GM23338 (cell line): ENCODE results near the gene RNF103. TPM values are rescaled to one million over a fixed set of nuclear protein-coding genes. Genes with fewer than 3 reads are reported as not detected.
"Not testable (repeated sequence)": the region's sequence is repeated elsewhere in the genome, so short reads cannot be mapped to it uniquely, and the experiment has no call there.

Source experiments
- ATAC-seq: fragments of 200-7000 bp; cut with Tn5 transposase; 3 replicates; pipeline ENCODE4 v1.9.1; 2020
- DNase-seq: peaks from one replicate; pipeline ENCODE4 v3.0.0-alpha.2; 2015; ENCODE audit warnings: low spot score
- H2AFZ ChIP-seq: fragments of 200-600 bp; sonication (generic); 2 replicates; pipeline ENCODE4 v1.8.0; 2016; ENCODE audit warnings: antibody characterized with exemption, mild to moderate bottlenecking, moderate library complexity
- H3F3A ChIP-seq: fragments of 200-600 bp; sonication (generic); replicated peaks from 2 replicates; pipeline ENCODE4 v1.8.0; 2017; ENCODE audit warnings: antibody characterized with exemption, mixed run types, low read depth
- H3K27ac ChIP-seq: fragments of 200-600 bp; sonication (generic); 2 replicates; pipeline ENCODE4 v1.6.1; 2016; ENCODE audit warnings: low read depth
- H3K27me3 ChIP-seq: fragments of 200-600 bp; sonication (generic); 2 replicates; pipeline ENCODE4 v1.8.0; 2016; ENCODE audit warnings: mild to moderate bottlenecking, mixed run types, moderate library complexity; ENCODE audit not compliant: insufficient read depth
- H3K36me3 ChIP-seq: fragments of 200-600 bp; sonication (generic); 2 replicates; pipeline ENCODE4 v1.8.0; 2016; ENCODE audit warnings: mild to moderate bottlenecking; ENCODE audit not compliant: insufficient read depth
- H3K4me1 ChIP-seq: fragments of 200-600 bp; sonication (generic); 2 replicates; pipeline ENCODE4 v1.8.0; 2016; ENCODE audit warnings: mild to moderate bottlenecking, moderate library complexity; ENCODE audit not compliant: insufficient read depth
- H3K4me2 ChIP-seq: fragments of 200-600 bp; sonication (generic); 2 replicates; pipeline ENCODE4 v1.7.1; 2017; ENCODE audit warnings: mixed run types
- H3K4me3 ChIP-seq: fragments of 200-600 bp; sonication (generic); 2 replicates; pipeline ENCODE4 v1.6.1; 2016; ENCODE audit warnings: mixed run types
- H3K79me2 ChIP-seq: fragments of 200-600 bp; sonication (generic); replicated peaks from 2 replicates; pipeline ENCODE4 v1.8.0; 2017; ENCODE audit warnings: mild to moderate bottlenecking; ENCODE audit not compliant: insufficient read depth
- H3K9me2 ChIP-seq: fragments of 200-600 bp; sonication (generic); 2 replicates; pipeline ENCODE4 v1.8.0; 2017; ENCODE audit not compliant: insufficient read depth
- H4K20me1 ChIP-seq: fragments of 200-600 bp; sonication (generic); replicated peaks from 2 replicates; pipeline ENCODE4 v1.8.0; 2017; ENCODE audit warnings: mild to moderate bottlenecking; ENCODE audit not compliant: insufficient read depth
- H3K27ac Mint-ChIP-seq: 2 replicates; pipeline ENCODE4 v1.8.0; 2020; ENCODE audit warnings: inconsistent platforms, mild to moderate bottlenecking, moderate library complexity, mixed read lengths
- H3K27me3 Mint-ChIP-seq: 3 replicates; pipeline ENCODE4 v1.8.0; 2022; ENCODE audit warnings: low read depth, mild to moderate bottlenecking, moderate library complexity, mixed read lengths, inconsistent platforms; ENCODE audit not compliant: insufficient read depth, poor library complexity
- H3K36me3 Mint-ChIP-seq: 3 replicates; pipeline ENCODE4 v1.8.0; 2021; ENCODE audit warnings: low read depth, mild to moderate bottlenecking, inconsistent platforms, moderate library complexity, mixed read lengths
- H3K4me1 Mint-ChIP-seq: 3 replicates; pipeline ENCODE4 v1.8.0; 2020; ENCODE audit warnings: mild to moderate bottlenecking, inconsistent platforms, mixed read lengths
- H3K4me3 Mint-ChIP-seq: 3 replicates; pipeline ENCODE4 v1.8.0; 2021; ENCODE audit warnings: moderate library complexity, mild to moderate bottlenecking, inconsistent platforms, mixed read lengths
- H3K9me3 Mint-ChIP-seq: 3 replicates; pipeline ENCODE4 v1.8.0; 2020; ENCODE audit warnings: moderate library complexity, mild to moderate bottlenecking, inconsistent platforms, mixed read lengths
- CREB1 ChIP-seq: fragments of 250-450 bp; sonication (Bioruptor Pico); IDR thresholded peaks from 2 replicates; pipeline ENCODE4 v1.5.0; 2020; ENCODE audit warnings: low read depth, mild to moderate bottlenecking, moderate library complexity
- CTCF ChIP-seq, 2 experiments: fragments of 200-600 bp in 1 of 2; sonication (generic) in 1 of 2; conservative IDR thresholded peaks; 2 replicates each; pipeline versions ENCODE4 v1.5.1 to v1.6.1; 2016 to 2017; ENCODE audit warnings: antibody characterized with exemption in 2 of 2, low read depth in 2 of 2, mild to moderate bottlenecking in 2 of 2, moderate library complexity in 1 of 2
- ETS1 ChIP-seq: IDR thresholded peaks from 2 replicates; pipeline ENCODE4 v1.6.1; 2016; ENCODE audit warnings: antibody characterized with exemption
- EZH2 ChIP-seq: fragments of 200-600 bp; sonication (generic); IDR thresholded peaks from one replicate; pipeline ENCODE4 v1.8.0; 2017; ENCODE audit warnings: antibody characterized with exemption, mild to moderate bottlenecking, low read depth; ENCODE audit not compliant: unreplicated experiment
- polyA plus RNA-seq: library from polyadenylated mRNA; unstranded; fragments of >200 nt; fragmentation: Nextera tagmentation; extraction: Ambion mirVana; gene quantifications from 2 replicates; pipeline ENCODE4 v1.2.1, GENCODE V29; 2016
- total RNA-seq: library from RNA; depleted of rRNA; stranded (reverse); fragments of >200 nt; shearing (Covaris generic); gene quantifications from 2 replicates; pipeline ENCODE4 v1.2.3, GENCODE V29; 2014

The RNF103 gene
- total and polyA plus RNA-seq, 2 experiments from 2014 or later: 3.8 to 5.9 TPM

GRCh38 chr2:86671337-86671981 is 47.8 kb upstream of the RNF103 start:
- Histone ChIP-seq H4K20me1 (no peaks in the 10 kb centered on the region), H2AFZ (no peak overlapping the region), H3K27ac (no peak overlapping the region), H3K79me2 (no peaks in the 10 kb centered on the region), H3F3A (no peaks in the 10 kb centered on the region), H3K4me1 (no peaks in the 10 kb centered on the region), H3K4me2 (no peak overlapping the region), H3K4me3 (no peak overlapping the region), H3K27me3 (no peaks in the 10 kb centered on the region), H3K36me3 (no peaks in the 10 kb centered on the region), H3K9me2 (no peaks in the 10 kb centered on the region)
- no peak overlapping the region for H3K4me3 Mint-ChIP-seq
- DNase-seq (no peak), ATAC-seq (no peak)
- H3K27ac Mint-ChIP-seq: no peak overlapping the region
- no peak for TF ChIP-seq CTCF (conservative IDR thresholded peaks at IDR 0.05; ENCODE audit: low read depth in 2 of 2)
- TF ChIP-seq CREB1: no peak
- no peak for TF ChIP-seq ETS1
- TF ChIP-seq EZH2: no peak
- H3K9me3 Mint-ChIP-seq: peaks cover 30% of the 10 kb centered on the region
- H3K4me1 Mint-ChIP-seq: no peaks in the 10 kb centered on the region
- no peaks in the 10 kb centered on the region for H3K36me3 Mint-ChIP-seq
- no peaks in the 10 kb centered on the region for H3K27me3 Mint-ChIP-seq

GRCh38 chr2:86669323-86669722 is 45.7 kb upstream of the RNF103 start:
- not testable (repeated sequence) for H2AFZ ChIP-seq, ATAC-seq, H3K4me2 ChIP-seq, H3K4me3 ChIP-seq, H3K27me3 Mint-ChIP-seq, H3K9me2 ChIP-seq, H3K36me3 ChIP-seq, H3K4me3 Mint-ChIP-seq, H3K36me3 Mint-ChIP-seq, H3F3A ChIP-seq, DNase-seq, H3K27ac ChIP-seq, H3K27me3 ChIP-seq, H4K20me1 ChIP-seq, H3K4me1 Mint-ChIP-seq, H3K79me2 ChIP-seq, H3K27ac Mint-ChIP-seq, H3K4me1 ChIP-seq
- H3K9me3 Mint-ChIP-seq: peaks cover 47% of the 10 kb centered on the region

- H3K9me2 ChIP-seq: no peaks in the 10 kb centered on the region
- Mint-ChIP-seq H3K27me3 (no peaks in the 10 kb centered on the region), H3K27ac (no peak overlapping the region), H3K4me3 (no peak overlapping the region), H3K4me1 (no peaks in the 10 kb centered on the region), H3K9me3 (peaks cover 48% of the 10 kb centered on the region), H3K36me3 (peaks cover 31% of the 10 kb centered on the region)
- H3K4me1 ChIP-seq: no peaks in the 10 kb centered on the region
- peaks cover 13% of the 10 kb centered on the region; the same call in 1 of the 2 replicates for H3K36me3 ChIP-seq
- no peaks in the 10 kb centered on the region for H3K27me3 ChIP-seq
- ATAC-seq (no peak), DNase-seq (peak; percentile 59)
- H3K79me2 ChIP-seq: no peaks in the 10 kb centered on the region
- H3K4me3 ChIP-seq: no peak overlapping the region
- no peak overlapping the region for H3K27ac ChIP-seq
- H3F3A ChIP-seq: no peaks in the 10 kb centered on the region
- H3K4me2 ChIP-seq: no peak overlapping the region
- no peaks in the 10 kb centered on the region for H4K20me1 ChIP-seq
- no peak overlapping the region for H2AFZ ChIP-seq
- TF ChIP-seq EZH2: no peak
- no peak for TF ChIP-seq CTCF (conservative IDR thresholded peaks at IDR 0.05; ENCODE audit: low read depth in 2 of 2)
Measured at GRCh38 chr2:86661333-86661732, 37.7 kb upstream of the RNF103 start.
